ENCODE measurements around the gene PSMC6.
"Not testable (repeated sequence)": the region's sequence is repeated elsewhere in the genome, so short reads cannot be mapped to it uniquely, and the experiment has no call there.

The PSMC6 gene

DNA sequence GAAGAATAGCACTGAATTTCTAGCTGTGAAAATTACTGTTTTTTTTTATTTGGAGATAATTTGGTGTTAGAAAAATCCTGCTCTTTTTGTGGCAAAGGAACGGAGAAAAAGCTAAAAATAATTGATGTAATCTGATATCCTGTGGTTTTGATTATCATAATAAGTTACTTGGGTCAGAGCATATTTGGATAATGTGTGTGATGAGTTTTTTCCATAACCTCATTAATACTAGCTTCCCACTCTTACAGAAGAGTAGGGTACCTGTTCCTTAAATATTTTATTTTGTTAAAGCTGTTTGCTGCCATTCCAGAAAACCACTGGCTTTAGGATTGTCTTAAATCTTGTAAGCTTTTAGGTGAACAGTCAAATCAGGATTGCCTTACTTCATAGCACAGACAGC, 4.7 kb downstream of the PSMC6 start:
- in situ Hi-C loops (cut with MboI; ENCODE audit: low sequenced_read_pairs): no loop called here

DNA sequence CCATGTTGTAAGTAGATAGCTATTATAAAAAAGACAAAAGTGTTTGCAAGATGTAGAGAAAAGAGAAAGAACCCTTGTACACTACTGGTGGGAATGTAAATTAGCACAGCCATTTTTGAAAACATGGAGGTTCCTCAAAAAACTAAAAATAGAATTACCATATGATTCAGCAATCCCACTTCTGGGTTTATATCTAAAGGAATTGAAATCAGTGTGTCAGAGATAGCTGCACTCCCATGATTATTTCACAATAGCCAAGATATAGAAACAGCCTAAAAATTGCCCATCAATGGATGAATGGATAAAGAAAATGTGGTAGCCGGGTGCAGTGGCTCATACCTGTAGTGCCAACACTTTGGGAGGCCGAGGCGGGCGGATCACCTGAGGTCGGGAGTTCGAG, 9.2 kb downstream of the PSMC6 start:
- in situ Hi-C loops (cut with MboI; ENCODE audit: low sequenced_read_pairs): no loop called here

DNA sequence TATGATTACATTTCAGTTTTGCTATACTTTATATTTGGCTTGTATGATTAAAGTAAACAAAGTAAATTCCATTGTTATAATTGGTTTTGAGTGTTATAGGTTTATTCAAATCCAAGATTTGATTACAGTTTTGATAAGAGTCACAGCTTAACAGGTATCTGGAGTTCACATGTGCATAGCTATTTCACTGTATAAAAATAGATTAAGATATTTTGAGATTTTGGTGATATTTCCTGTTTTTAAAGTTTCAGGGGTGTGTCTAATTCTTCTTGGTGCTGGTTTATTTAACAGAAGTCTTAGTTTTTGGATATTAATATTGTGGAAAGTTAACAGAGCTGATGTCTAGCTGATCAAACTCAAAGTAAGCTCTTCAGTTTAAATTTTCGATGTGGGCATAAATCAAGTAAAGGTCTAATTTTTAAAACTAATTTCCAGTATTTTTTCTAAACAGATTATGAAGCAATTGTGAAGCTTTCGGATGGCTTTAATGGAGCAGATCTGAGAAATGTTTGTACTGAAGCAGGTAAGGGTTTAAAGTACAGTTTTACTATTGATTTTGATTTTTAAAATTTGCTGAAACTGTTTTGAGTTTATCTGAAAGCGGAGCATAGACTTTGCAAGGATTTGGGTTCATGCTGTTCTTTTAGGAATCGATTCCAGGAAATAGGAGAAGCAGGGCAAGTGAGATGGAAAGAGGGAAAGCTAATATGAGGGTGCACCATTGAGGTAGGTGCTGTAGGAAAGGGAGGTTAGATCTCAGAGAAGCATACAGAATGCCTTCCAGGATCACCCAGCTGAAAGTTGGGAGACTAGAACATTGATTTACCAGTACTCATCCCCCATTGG, 16.7 kb downstream of the PSMC6 start:
- in situ Hi-C loops (cut with MboI; ENCODE audit: low sequenced_read_pairs): no loop called here

DNA sequence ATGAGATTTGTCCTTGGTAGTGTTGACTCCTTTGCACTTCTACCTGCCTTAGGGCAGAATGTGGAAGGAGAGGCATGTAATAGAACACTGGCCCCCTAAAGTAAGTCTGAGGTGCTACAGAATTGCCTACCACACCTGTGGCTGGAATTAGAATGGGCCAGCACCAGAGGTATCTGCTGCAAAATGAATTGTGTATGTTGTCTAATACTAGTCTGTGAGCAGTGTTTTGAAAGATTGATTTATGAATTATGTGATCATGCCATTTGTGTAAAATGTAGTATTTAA, 17.3 kb downstream of the PSMC6 start:
- in situ Hi-C loops (cut with MboI; ENCODE audit: low sequenced_read_pairs): no loop called here

DNA sequence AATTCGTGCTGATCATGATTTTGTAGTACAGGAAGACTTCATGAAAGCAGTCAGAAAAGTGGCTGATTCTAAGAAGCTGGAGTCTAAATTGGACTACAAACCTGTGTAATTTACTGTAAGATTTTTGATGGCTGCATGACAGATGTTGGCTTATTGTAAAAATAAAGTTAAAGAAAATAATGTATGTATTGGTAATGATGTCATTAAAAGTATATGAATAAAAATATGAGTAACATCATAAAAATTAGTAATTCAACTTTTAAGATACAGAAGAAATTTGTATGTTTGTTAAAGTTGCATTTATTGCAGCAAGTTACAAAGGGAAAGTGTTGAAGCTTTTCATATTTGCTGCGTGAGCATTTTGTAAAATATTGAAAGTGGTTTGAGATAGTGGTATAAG, 20.5 kb downstream of the PSMC6 start:
- in situ Hi-C loops (cut with MboI; ENCODE audit: low sequenced_read_pairs): not testable (repeated sequence)

DNA sequence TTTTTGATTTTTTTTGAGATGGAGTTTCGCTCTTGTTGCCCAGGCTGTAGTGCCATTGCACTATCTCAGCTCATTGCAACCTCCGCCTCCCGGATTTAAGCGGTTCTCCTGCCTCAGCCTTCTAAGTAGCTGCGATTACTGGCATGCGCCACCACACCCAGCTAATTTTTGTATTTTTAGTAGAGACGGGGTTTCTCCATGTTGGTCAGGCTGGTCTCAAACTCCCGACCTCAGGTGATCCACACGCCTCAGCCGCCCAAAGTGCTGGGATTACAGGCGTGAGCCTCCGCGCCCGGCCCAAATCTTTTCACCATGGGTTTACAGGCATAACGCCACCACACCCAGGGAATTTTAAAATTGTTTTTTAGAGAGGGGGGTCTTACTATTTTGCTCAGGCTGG, 22.0 kb downstream of the PSMC6 start:
- in situ Hi-C loops (cut with MboI; ENCODE audit: low sequenced_read_pairs): not testable (repeated sequence)

DNA sequence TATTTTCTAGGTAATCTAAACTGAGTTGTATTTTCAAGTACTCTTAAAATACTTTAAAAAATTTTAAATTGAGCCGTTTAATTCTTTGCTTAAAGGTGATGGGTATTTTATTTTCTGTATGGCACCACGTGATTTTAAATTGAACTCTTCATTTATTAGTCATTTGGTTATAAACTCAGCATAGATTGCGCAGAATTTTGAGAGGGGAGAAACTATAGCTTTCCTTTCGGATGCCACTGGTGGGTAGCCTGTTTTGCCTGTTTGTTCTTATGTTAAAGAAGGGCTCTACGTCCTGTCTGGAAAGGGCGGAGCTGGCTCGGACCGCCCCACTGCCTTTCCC, 22.6 kb downstream of the PSMC6 start:
- in situ Hi-C loops (cut with MboI; ENCODE audit: low sequenced_read_pairs): no loop called here

DNA sequence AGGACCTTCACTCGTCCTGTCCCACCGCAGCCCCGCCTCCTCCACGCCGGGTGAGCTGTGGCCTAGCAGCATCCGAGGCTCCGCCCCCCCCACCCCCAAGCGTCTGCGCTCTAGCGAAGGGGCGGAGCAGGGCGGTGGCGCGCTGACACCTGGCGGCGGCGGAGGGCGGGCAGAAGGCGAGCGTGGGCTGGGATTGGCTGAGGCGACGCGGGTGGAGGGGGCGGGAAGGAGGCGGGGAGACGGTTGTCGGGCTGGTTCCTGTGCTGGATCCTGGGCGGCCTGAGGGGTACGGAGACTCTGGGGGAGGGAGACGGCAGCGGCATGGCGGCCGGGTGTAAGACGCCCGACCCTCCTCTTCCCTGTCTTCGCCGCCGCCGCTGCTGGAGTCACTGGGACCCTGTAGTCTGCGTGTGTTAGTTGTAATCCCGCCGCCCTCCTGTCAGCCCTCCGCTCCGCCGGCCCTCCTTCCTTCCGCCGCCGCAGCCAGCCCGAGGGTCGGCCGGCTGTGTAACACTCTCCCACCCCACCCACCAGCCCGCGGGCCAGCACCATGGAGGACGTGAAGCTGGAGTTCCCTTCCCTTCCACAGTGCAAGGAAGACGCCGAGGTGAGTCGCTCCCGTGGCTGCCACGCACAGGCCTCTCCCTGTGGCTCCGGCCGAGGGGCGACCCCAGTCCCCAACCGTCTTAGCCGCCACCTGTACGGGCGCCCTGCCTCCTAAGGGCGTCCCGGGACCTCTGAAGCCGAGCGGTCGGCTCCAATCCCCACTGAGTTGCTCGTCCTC, 23.1 kb downstream of the PSMC6 start, which contains the start of gene STYX:
STYX (plus strand) TSS at position 242 of the 784 bp plus-strand sequence; CDS start at position 551, 309 bp downstream.
- in situ Hi-C loops (cut with MboI; ENCODE audit: low sequenced_read_pairs): no loop called here

DNA sequence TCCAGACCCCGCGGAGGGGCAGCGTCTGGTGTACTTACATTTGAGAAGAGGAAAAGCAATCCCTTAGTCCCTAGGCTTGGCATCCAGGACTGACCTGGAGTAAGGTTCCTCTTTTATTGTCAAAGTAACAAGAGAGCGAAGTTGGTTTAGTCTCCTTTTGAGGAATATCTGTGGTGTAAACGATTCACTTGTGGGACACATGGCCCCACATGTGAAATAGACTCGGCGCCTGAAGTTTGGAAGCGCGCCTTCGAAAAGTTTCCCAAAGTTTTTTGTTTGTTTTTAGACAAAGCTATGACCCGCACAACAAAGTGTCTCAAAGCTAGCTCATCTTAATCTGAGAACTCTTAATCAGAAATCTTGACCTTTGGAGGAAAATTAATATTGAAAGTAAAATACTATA, 23.7 kb downstream of the PSMC6 start:
- in situ Hi-C loops (cut with MboI; ENCODE audit: low sequenced_read_pairs): no loop called here

DNA sequence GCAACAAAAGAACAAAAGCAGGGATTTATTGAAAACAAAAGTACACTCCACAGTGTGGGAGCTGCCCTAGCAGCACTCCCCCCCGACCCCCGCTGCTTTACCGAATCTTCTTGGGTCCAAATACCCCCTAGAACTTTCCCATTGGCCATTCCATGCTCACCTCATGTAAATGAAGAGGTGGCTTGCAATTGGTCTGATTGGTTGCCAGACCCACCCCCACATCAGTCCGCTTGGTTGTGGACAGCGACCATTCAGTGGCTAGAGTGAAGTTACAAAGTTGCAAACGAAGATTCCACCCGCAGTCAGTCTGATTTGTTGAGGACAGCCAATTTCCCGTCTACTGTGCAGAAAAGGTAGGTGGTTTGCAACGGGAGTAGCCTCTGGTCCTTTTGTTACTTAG, 26.8 kb downstream of the PSMC6 start:
- in situ Hi-C loops (cut with MboI; ENCODE audit: low sequenced_read_pairs): no loop called here

DNA sequence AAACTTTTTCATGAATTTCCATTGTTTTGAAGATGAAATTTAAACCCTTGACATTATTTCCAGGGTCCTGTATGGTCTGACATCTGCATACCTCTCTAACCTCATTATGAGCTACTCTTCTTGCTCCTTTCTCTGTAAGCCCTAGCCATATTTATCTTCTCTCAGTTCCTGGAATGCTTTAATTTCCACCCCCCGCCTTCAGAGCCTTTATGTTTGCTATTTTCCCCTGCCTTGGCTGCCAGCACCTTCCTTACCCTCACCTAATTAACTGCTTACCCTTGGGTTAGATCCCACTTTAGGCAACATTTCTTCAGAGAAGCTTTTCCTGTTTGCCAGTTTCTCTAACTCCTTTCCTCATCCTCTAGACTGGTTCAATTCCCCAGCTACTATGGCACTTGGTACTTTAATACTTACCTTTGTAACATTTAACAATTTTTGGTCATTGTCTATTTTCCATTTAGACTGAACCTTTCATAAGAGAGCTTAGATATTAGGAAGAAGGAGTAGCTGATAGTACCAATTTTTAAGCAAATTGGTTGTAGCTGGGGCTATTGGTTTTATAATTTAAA, 29.0 kb downstream of the PSMC6 start:
- in situ Hi-C loops (cut with MboI; ENCODE audit: low sequenced_read_pairs): no loop called here

DNA sequence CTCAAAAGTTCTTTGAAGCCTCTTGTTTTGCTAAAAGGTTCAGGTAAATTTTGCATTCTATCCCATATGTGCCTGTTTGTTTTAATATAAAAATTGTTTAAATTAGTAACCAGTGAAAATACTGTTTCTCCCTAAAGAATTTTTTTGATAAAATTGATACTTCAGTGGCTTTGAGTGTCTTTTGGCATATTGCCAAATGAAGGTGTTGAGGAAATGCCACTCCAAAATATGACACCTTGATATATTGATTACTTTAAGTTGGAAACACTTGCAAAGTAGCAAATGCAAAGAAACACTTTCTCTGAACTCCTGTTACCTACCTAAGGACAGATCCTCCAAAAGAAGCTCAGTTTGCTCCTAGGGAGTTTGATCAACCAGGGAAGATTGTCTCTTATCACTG, 31.4 kb downstream of the PSMC6 start:
- in situ Hi-C loops (cut with MboI; ENCODE audit: low sequenced_read_pairs): no loop called here

DNA sequence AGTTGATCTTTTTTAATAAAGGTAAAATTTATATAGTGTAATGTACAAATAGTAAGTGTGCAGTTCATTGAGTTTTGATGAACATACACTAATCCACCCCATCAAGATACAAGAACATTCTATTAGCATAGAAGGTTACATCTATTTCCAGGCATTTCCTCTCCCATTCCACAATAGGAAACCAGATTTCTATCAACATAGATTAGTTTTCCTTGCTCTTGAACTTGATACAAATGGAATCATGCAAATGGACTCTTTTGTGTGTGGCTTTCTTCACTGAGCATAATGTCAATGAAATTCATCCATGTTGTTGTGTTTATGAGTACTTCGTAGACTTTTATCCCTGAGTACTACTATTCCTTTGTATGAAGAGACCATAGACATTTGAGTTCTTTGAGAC, 33.8 kb downstream of the PSMC6 start:
- in situ Hi-C loops (cut with MboI; ENCODE audit: low sequenced_read_pairs): no loop called here

DNA sequence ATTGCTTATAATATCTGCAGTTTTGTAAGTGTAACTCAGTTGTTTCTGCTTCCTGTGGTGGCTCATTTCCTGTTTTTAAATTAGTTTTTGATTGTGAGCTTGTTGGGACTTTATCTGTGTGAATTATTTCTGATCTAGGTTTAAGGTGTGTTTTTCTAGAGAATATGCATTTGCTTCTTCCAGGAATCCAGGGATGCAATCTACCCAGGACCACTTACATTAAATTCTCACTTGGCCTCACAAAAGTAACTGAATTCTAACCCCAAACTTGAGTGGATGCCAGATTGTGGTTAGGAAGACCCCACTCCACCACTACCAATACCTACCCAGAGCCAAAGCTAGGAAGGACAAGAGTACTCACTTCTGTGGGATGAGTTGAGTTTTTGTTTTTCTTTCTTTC, 34.9 kb downstream of the PSMC6 start:
- in situ Hi-C loops (cut with MboI; ENCODE audit: low sequenced_read_pairs): no loop called here

DNA sequence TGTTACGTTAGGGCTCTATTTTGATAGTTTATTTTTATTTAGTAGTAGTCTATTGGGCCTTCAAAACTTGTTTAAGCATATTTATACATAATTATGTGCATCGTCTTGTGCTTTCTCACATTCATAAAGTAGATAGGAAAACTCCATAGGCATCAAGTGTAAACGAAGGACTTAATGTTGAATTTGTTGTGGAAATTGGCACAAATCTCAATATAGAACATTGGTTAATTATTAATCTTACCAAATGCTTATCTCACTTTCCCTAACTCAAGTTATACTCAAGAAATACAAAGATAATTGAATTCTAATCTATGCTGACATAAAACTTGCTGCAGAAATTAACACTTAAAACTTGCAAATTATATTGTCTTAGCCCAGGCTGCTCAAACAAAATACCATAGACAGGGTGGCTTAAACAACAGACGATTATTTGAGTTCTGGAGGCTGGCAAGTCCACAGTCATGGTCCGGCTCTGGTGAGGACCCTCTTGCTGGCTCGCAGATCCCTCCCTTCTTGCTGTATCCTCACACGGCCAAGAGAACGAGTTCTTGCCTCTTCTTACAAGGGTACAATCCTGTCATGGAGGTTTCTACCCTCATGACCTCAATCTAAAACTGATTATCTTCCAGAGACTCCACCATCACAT, 41.8 kb downstream of the PSMC6 start:
- in situ Hi-C loops (cut with MboI; ENCODE audit: low sequenced_read_pairs): no loop called here

DNA sequence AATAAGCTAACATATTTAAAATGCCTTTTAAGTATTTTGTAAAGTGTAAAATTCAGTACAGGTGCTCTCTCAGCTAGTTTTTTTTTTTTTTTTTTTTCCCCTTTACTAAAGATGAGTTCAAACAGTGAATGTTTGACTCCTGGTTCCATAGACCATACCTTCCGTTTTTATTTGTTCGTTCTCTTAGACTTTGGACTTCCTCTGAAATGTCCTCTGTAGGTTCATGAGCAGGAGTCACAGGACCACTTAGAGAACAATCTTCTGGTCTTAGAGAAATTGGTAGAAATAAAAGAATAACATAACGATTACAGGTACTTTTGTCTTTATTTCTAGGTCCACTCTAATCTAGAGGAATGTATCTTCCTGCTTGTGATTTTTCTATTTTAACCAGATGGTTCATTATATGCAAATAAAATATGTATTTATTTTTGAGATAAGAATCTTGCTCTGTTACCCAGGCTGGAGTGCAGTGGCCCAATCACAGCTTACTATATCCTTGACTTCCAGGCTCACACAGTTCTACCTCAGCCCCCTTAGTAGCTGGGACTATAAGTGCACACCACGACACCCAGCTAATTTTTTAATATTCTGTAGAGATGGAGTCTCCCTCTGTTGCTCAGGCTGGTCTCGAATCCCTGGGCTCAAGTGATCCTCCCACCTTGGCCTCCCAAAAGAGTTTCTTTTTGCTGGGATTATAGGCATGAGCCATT, 48.8 kb downstream of the PSMC6 start:
- in situ Hi-C loops (cut with MboI; ENCODE audit: low sequenced_read_pairs): no loop called here

DNA sequence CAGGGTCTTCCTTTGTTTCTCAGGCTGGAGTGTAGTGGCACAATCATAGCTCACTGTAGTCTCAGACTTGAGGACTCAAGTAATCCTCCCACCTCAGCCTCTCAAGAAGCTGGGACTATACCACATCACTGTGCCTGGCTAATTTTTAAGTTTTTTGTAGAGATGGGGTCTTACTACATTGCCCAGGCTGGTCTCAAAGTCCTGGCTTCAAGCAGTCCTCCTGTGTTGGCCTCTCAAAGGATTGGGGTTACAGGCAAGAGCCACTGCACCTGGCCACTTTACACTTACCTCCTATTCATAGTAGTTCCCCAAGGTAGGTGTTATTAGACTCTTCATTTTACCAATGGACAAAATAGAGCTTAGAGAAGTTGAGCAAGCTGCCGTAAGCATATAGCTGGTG, 52.1 kb downstream of the PSMC6 start:
- in situ Hi-C loops (cut with MboI; ENCODE audit: low sequenced_read_pairs): no loop called here

DNA sequence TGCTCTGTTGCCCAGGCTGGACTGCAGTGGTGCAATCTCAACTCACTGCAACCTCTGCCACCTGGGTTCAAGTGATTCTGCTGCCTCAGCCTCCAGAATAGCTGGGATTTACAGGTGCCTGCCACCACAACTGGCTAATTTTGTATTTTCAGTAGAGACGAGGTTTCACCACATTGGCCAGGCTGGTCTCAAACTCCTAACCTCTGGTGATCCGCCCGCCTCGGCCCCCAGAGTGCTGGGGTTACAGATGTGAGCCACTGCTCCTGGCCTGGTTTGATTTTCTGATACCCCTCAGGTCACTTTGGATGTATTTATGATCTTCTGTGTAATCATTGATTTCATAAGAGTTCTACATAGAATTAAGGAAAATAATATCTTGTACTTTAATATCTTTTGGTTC, 55.9 kb downstream of the PSMC6 start:
- in situ Hi-C loops (cut with MboI; ENCODE audit: low sequenced_read_pairs): not testable (repeated sequence)

DNA sequence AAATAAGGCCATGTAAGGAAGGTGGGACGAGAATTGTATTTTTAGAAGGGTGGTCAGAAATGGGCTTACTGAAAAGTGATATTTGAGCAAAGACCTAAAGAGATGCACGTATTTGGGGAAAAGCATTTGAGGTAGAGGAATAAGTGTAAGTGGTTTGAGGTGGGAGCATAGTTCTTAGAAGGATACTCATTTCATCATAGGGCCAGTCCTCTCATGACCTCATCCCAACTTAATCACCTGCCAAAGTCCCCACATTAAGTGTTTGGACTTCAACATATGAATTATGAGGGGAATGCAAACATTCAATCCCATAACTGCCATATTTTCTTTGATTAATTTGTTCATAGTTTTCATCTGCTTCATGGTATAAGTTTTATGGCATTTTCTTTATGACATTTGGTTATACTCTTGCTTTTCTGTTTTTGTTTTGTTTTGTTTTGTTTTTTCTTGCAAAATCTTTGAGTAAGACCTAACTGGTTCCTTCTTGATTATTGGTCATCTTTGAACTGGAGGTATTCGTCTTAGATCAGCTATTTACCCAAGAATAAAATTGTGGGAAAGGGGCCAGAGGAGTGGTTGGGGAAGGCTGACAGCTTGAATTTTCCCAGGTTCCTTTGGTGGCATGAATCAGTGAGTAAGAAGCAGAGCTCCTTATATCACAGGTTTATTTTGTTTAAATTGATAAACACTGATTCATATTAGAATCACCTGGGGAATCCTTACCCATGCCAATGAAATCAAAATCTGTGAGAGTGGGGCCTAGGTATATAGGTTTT, 60.2 kb downstream of the PSMC6 start:
- in situ Hi-C loops (cut with MboI; ENCODE audit: low sequenced_read_pairs): no loop called here

DNA sequence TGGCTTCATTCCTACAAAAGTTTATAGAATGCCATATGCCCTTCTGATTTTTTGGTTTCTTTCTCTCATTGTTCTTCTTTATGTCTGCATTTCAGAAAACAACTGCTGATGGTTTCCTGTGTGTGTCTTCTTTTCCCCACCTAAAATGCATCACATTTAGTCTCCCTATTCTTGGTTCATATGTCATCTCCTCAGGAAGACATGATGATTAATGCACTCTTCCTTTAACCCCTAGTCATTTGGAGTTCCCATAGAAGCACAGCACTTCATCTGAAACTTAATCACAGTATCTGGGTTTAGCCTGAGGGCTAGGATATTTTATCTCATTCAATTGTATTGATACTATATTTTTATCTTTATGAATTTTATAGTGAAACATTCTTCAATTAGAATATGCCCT, 62.9 kb downstream of the PSMC6 start:
- in situ Hi-C loops (cut with MboI; ENCODE audit: low sequenced_read_pairs): no loop called here
